OCI-LY7 (cell line): ENCODE measurements around the gene LCMT1.

Source experiments
- EZH2phosphoT487 ChIP-seq: fragments of 200-600 bp; sonication (generic); IDR thresholded peaks from 2 replicates; pipeline ENCODE4 v1.6.1; 2018; ENCODE audit warnings: low read depth, borderline replicate concordance, mild to moderate bottlenecking, mixed run types, antibody characterized with exemption, low read length, moderate library complexity, mixed read lengths
- TF ChIP-seq, protein P1 (sequence below): fragments of 200-600 bp; sonication (generic); conservative IDR thresholded peaks from 2 replicates; pipeline ENCODE4 v1.5.1; 2014; ENCODE audit warnings: mild to moderate bottlenecking, antibody characterized with exemption, low read length, moderate library complexity, mixed read lengths

DNA sequence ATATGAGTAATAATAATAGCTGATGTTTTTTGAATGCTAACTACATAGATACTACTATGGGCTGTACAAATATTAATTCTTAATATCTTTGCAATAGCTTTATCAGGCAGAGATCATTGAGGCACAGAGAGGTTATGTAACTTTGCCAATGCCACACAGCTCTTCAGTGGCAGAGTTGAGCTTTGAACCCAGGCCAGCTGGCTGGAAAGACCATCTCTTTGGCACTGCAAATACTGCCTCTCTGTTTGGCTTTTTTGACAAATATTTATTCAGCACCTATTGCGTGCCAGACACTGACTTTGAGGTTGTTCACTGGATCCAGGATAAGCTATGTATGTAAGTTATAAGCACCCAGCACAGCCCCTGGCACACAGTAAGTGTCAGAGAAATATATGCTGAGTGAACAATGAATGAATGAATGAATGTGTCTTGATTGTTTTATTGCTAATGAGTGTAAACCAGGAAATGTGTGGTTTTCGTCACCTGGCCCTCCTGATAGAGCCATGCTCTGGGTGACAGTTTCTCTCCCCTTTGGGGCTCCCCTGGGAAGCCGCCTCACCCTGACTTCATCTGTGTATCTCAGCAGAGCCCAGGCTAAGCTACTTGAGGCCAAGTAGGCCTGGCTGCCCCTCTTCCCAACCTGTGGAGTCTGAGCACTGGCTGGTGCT is 107.7 kb downstream of the LCMT1 start:
- TF ChIP-seq, protein P1, sequence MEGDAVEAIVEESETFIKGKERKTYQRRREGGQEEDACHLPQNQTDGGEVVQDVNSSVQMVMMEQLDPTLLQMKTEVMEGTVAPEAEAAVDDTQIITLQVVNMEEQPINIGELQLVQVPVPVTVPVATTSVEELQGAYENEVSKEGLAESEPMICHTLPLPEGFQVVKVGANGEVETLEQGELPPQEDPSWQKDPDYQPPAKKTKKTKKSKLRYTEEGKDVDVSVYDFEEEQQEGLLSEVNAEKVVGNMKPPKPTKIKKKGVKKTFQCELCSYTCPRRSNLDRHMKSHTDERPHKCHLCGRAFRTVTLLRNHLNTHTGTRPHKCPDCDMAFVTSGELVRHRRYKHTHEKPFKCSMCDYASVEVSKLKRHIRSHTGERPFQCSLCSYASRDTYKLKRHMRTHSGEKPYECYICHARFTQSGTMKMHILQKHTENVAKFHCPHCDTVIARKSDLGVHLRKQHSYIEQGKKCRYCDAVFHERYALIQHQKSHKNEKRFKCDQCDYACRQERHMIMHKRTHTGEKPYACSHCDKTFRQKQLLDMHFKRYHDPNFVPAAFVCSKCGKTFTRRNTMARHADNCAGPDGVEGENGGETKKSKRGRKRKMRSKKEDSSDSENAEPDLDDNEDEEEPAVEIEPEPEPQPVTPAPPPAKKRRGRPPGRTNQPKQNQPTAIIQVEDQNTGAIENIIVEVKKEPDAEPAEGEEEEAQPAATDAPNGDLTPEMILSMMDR, result no peak
- TF ChIP-seq EZH2phosphoT487, result no peak
